H1 (cell line): Measurements from ENCODE around the gene ARHGEF39. TPM values are rescaled to one million over a fixed set of nuclear protein-coding genes. Genes with fewer than 3 reads are reported as not detected.

Experiments
- CTCF ChIA-PET: fragments of 300-600 bp; sonication (Branson Sonifier 250); formaldehyde crosslinking; loops from one replicate; lab custom pipeline; 2021; ENCODE audit not compliant: partially characterized antibody; lab: Charles Lee
- POLR2A ChIA-PET: fragments of 300-600 bp; sonication (Branson Sonifier 250); formaldehyde crosslinking; loops from one replicate; lab custom pipeline; 2021; ENCODE audit warnings: inconsistent platforms; ENCODE audit not compliant: partially characterized antibody; lab: Charles Lee
- DNase-seq, 2 experiments: peaks; one replicate each; pipeline versions ENCODE4 v3.0.0 to v3.0.0-alpha.2; 2010 to 2022; ENCODE audit warnings: low spot score in 2 of 2, low read depth in 1 of 2, mixed read lengths in 1 of 2
- FAIRE-seq: peaks from 2 replicates; lab custom pipeline; 2011; peaks lifted over from hg19 to GRCh38; lab: Jason Lieb, UNC
- H2AFZ ChIP-seq: 2 replicates; pipeline ENCODE4 v1.8.1; 2012; ENCODE audit warnings: low read length, inconsistent platforms
- H2AK5ac ChIP-seq: 2 replicates; pipeline ENCODE4 v1.6.1; 2013; ENCODE audit warnings: low read depth, low read length
- H2BK120ac ChIP-seq: replicated peaks from 2 replicates; pipeline ENCODE3; 2013; ENCODE audit warnings: low read depth, low read length, inconsistent platforms
- H2BK12ac ChIP-seq: 2 replicates; pipeline ENCODE4 v1.6.1; 2013; ENCODE audit warnings: low read depth, low read length
- H2BK15ac ChIP-seq: 2 replicates; pipeline ENCODE4 v1.6.1; 2013; ENCODE audit warnings: low read length
- H2BK20ac ChIP-seq: 2 replicates; pipeline ENCODE4 v1.6.1; 2013; ENCODE audit warnings: low read length
- H2BK5ac ChIP-seq: 2 replicates; pipeline ENCODE4 v1.6.1; 2013; ENCODE audit warnings: low read depth, low read length
- H3K14ac ChIP-seq: 2 replicates; pipeline ENCODE4 v1.6.1; 2013; ENCODE audit warnings: inconsistent platforms; ENCODE audit not compliant: insufficient read length
- H3K18ac ChIP-seq: 2 replicates; pipeline ENCODE4 v1.6.1; 2013; ENCODE audit warnings: low read length; ENCODE audit errors: extremely low read depth
- H3K23ac ChIP-seq: 2 replicates; pipeline ENCODE4 v1.6.1; 2013; ENCODE audit warnings: inconsistent platforms; ENCODE audit not compliant: insufficient read length
- H3K23me2 ChIP-seq: 2 replicates; pipeline ENCODE4 v1.6.1; 2013; ENCODE audit warnings: low read depth, low read length
- H3K27ac ChIP-seq: 2 replicates; pipeline ENCODE4 v1.6.1; 2011; ENCODE audit warnings: low read depth, low read length, inconsistent platforms
- H3K27me3 ChIP-seq, 4 experiments: replicated peaks in 1 of 4; 1 replicate in 1 of 4; 2 replicates in 3 of 4; pipeline versions ENCODE4 v1.6.1 to v1.8.1; 2011 to 2013; ENCODE audit warnings: low read length in 3 of 4, mild to moderate bottlenecking in 3 of 4, inconsistent platforms in 2 of 4, mixed read lengths in 2 of 4, moderate library complexity in 1 of 4; ENCODE audit not compliant: control insufficient read depth in 3 of 4, insufficient read depth in 3 of 4; ENCODE audit errors: extremely low read depth in 1 of 4
- H3K36me3 ChIP-seq, 4 experiments: 2 replicates each; pipeline versions ENCODE4 v1.6.1 to v1.8.1; 2011 to 2013; ENCODE audit warnings: mild to moderate bottlenecking in 4 of 4, low read length in 3 of 4, moderate library complexity in 2 of 4, control low read depth in 1 of 4, inconsistent platforms in 1 of 4; ENCODE audit not compliant: insufficient read depth in 4 of 4, control insufficient read depth in 2 of 4
- H3K4ac ChIP-seq: replicated peaks from 2 replicates; pipeline ENCODE3; 2013; ENCODE audit warnings: low read length, low read depth, mixed read lengths, inconsistent platforms; ENCODE audit not compliant: insufficient read length
- H3K4me1 ChIP-seq, 4 experiments: replicated peaks in 1 of 4; 1 replicate in 1 of 4; 2 replicates in 3 of 4; pipeline versions ENCODE4 v1.6.1 to v1.8.1; 2011 to 2013; ENCODE audit warnings: low read length in 3 of 4, inconsistent platforms in 2 of 4, mixed read lengths in 1 of 4; ENCODE audit not compliant: insufficient read depth in 4 of 4, control insufficient read depth in 3 of 4
- H3K4me2 ChIP-seq, 2 experiments: 2 replicates each; pipeline versions ENCODE4 v1.6.1 to v1.8.1; 2011 to 2013; ENCODE audit warnings: low read depth in 2 of 2, low read length in 2 of 2, control low read depth in 1 of 2, inconsistent platforms in 1 of 2, mild to moderate bottlenecking in 1 of 2; ENCODE audit not compliant: insufficient read depth in 1 of 2
- H3K4me3 ChIP-seq, 4 experiments: fragments of 200-600, 300-600 bp in 1 of 4; sonication (generic), shearing (Covaris generic), sonication (Bioruptor Twin) in 1 of 4; 2 replicates each; pipeline versions ENCODE4 v1.5.1 to v1.8.1; 2011 to 2016; ENCODE audit warnings: low read length in 4 of 4, low read depth in 3 of 4, control low read depth in 2 of 4, inconsistent platforms in 2 of 4, mild to moderate bottlenecking in 2 of 4, mixed read lengths in 1 of 4, moderate library complexity in 1 of 4; ENCODE audit not compliant: insufficient read depth in 2 of 4; ENCODE audit errors: extremely low read depth in 1 of 4
- H3K56ac ChIP-seq: replicated peaks from 2 replicates; pipeline ENCODE3; 2013; ENCODE audit warnings: low read depth, mild to moderate bottlenecking, mixed read lengths, low read length, inconsistent platforms; ENCODE audit not compliant: insufficient read length
- H3K79me1 ChIP-seq: 2 replicates; pipeline ENCODE4 v1.6.1; 2013; ENCODE audit warnings: low read depth, low read length, control low read depth
- H3K79me2 ChIP-seq, 2 experiments: 2 replicates each; pipeline versions ENCODE4 v1.6.1 to v1.8.1; 2012 to 2013; ENCODE audit warnings: low read length in 2 of 2, mild to moderate bottlenecking in 2 of 2, inconsistent platforms in 1 of 2; ENCODE audit not compliant: insufficient read depth in 2 of 2, control insufficient read depth in 1 of 2
- H3K9ac ChIP-seq, 4 experiments: replicated peaks in 1 of 4; 1 replicate in 1 of 4; 2 replicates in 3 of 4; pipeline versions ENCODE4 v1.6.1 to v1.8.1; 2011 to 2013; ENCODE audit warnings: low read depth in 3 of 4, low read length in 3 of 4, control low read depth in 2 of 4, mild to moderate bottlenecking in 2 of 4, moderate library complexity in 2 of 4, inconsistent platforms in 1 of 4; ENCODE audit errors: extremely low read depth in 1 of 4
- H3K9me3 ChIP-seq, 2 experiments: 2 replicates each; pipeline versions ENCODE4 v1.6.1 to v1.8.1; 2012 to 2013; ENCODE audit warnings: mild to moderate bottlenecking in 2 of 2, moderate library complexity in 2 of 2, control low read depth in 1 of 2, inconsistent platforms in 1 of 2, low read depth in 1 of 2, low read length in 1 of 2, mixed read lengths in 1 of 2; ENCODE audit not compliant: insufficient read depth in 2 of 2
- H4K20me1 ChIP-seq, 2 experiments: replicated peaks in 1 of 2; 2 replicates each; pipeline versions ENCODE3 to v1.8.1; 2011 to 2013; ENCODE audit warnings: inconsistent platforms in 2 of 2, low read length in 2 of 2, mild to moderate bottlenecking in 1 of 2; ENCODE audit not compliant: insufficient read depth in 2 of 2, control insufficient read depth in 1 of 2
- H4K5ac ChIP-seq: 2 replicates; pipeline ENCODE4 v1.6.1; 2013; ENCODE audit warnings: low read length, low read depth, mixed read lengths, inconsistent platforms; ENCODE audit not compliant: insufficient read length
- H4K8ac ChIP-seq: 2 replicates; pipeline ENCODE4 v1.8.0; 2013; ENCODE audit warnings: mild to moderate bottlenecking, moderate library complexity, low read length, inconsistent platforms; ENCODE audit not compliant: insufficient read depth; ENCODE audit errors: extremely low read depth
- H4K91ac ChIP-seq: replicated peaks from 2 replicates; pipeline ENCODE3; 2013; ENCODE audit warnings: low read length, mixed read lengths, inconsistent platforms; ENCODE audit not compliant: insufficient read length
- ASH2L ChIP-seq: fragments of 200-600, 300-600 bp; sonication (generic); IDR thresholded peaks from one replicate; pipeline ENCODE4 v1.7.1; 2017; ENCODE audit warnings: low read length
- ATF2 ChIP-seq: IDR thresholded peaks from 2 replicates; pipeline ENCODE4 v1.6.1; 2012; ENCODE audit warnings: low read length, inconsistent platforms
- BACH1 ChIP-seq: IDR thresholded peaks from 2 replicates; pipeline ENCODE4 v1.6.1; 2012; ENCODE audit warnings: low read length, improper control_type of control experiment
- BRCA1 ChIP-seq: IDR thresholded peaks from 2 replicates; pipeline ENCODE4 v1.6.1; 2012; ENCODE audit warnings: low read depth, low read length, improper control_type of control experiment
- CHD2 ChIP-seq: IDR thresholded peaks from 2 replicates; pipeline ENCODE4 v1.6.1; 2012; ENCODE audit warnings: low read length, improper control_type of control experiment
- FOSL1 ChIP-seq: IDR thresholded peaks from 2 replicates; pipeline ENCODE4 v1.6.1; 2011; ENCODE audit warnings: mild to moderate bottlenecking, low read depth, low read length, moderate library complexity; ENCODE audit not compliant: insufficient read depth
- KDM4A ChIP-seq: IDR thresholded peaks from one replicate; pipeline ENCODE4 v1.7.1; 2012; ENCODE audit warnings: low read depth, mild to moderate bottlenecking, moderate library complexity, low read length, inconsistent platforms; ENCODE audit not compliant: severe bottlenecking
- KDM5A ChIP-seq: fragments of 200-600 bp; IDR thresholded peaks from 2 replicates; pipeline ENCODE4 v1.7.1; 2012; ENCODE audit warnings: mild to moderate bottlenecking, low read length, inconsistent platforms, mixed read lengths
- RAD21 ChIP-seq, 2 experiments: IDR thresholded peaks in 1 of 2; conservative IDR thresholded peaks in 1 of 2; 2 replicates each; pipeline ENCODE4 v1.6.1; 2011; ENCODE audit warnings: low read depth in 2 of 2, low read length in 2 of 2, improper control_type of control experiment in 1 of 2, inconsistent platforms in 1 of 2, mild to moderate bottlenecking in 1 of 2, moderate library complexity in 1 of 2
- SAP30 ChIP-seq: fragments of 300-600 bp; sonication (generic); IDR thresholded peaks from 2 replicates; pipeline ENCODE4 v1.7.1; 2012; ENCODE audit warnings: low read length, moderate library complexity, mild to moderate bottlenecking, inconsistent platforms; ENCODE audit not compliant: insufficient read depth, insufficient replicate concordance
- SP2 ChIP-seq: IDR thresholded peaks from 2 replicates; pipeline ENCODE4 v1.6.1; 2012; ENCODE audit warnings: mild to moderate bottlenecking, low read length, inconsistent platforms
- YY1 ChIP-seq: IDR thresholded peaks from 2 replicates; pipeline ENCODE4 v1.6.1; 2011; ENCODE audit warnings: low read depth, mild to moderate bottlenecking, low read length
- WGBS, 2 experiments: shearing (Covaris generic) in 1 of 2; methylation state at CpG; one replicate each; pipeline versions ENCODE4 v1.1.6 to v1.1.7; 2013 to 2015; ENCODE audit warnings: low lambda C conversion rate in 2 of 2, mixed read lengths in 2 of 2, inconsistent platforms in 1 of 2, low coverage in 1 of 2, missing lambda C conversion rate in 1 of 2; ENCODE audit not compliant: insufficient replicate concordance in 2 of 2, insufficient coverage in 1 of 2, insufficient read length in 1 of 2; ENCODE audit errors: extremely low coverage in 1 of 2, missing lambda C conversion rate in 1 of 2; 5-methylcytosine and 5-hydroxymethylcytosine counted together
- polyA plus RNA-seq, 7 experiments: library from polyadenylated mRNA; depleted of rRNA in 3 of 7; stranded (reverse) in 5 of 7; unstranded in 2 of 7; fragments of >200 nt in 5 of 7; fragments of 200-250 nt in 2 of 7; gene quantifications; 1 replicate in 5 of 7; 2 replicates in 1 of 7; 4 replicates in 1 of 7; pipeline versions ENCODE4 v1.2.1 to v1.2.3, GENCODE V29; 2011 to 2013; ENCODE audit warnings: missing spikeins in 2 of 7, mixed read lengths in 2 of 7
- total RNA-seq: library from RNA; stranded (reverse); fragmentation: NEBNext Ultra II Directional; extraction: Animal tissue kit (Norgen Biotek cat#: 25700); gene quantifications from 2 replicates; pipeline ENCODE4 v1.2.1, GENCODE V29; 2021

Gene ARHGEF39
- total and polyA plus RNA-seq, 2 of the 8 experiments (the other 6 are each of a cell fraction or from before 2014, with no cell fraction given): 18.6 to 18.7 TPM

- H2BK120ac ChIP-seq: no peak overlapping the region
- no peak overlapping the region for H3K56ac ChIP-seq
- H2BK5ac ChIP-seq: no peak overlapping the region
- no peak overlapping the region for H3K9ac ChIP-seq
- H2AFZ ChIP-seq: peak overlapping the region; percentile 99
- no peaks in the 10 kb centered on the region for H3K79me2 ChIP-seq
- no peak for DNase-seq
- no peak overlapping the region for H2AK5ac ChIP-seq
- no peak for FAIRE-seq
- no peaks in the 10 kb centered on the region for H3K36me3 ChIP-seq
- no peak overlapping the region for H3K23ac ChIP-seq
- peak overlapping the region; percentile 74 to 77 for H3K4me2 ChIP-seq
- H3K4me3 ChIP-seq: peak overlapping the region; percentile 44 to 69 (median 50); a peak in 7 of 8 replicates
- H3K27me3 ChIP-seq: peaks cover 0 to 18% (median 14%) of the 10 kb centered on the region in 4 experiments; a peak in 4 of 7 replicates
- H4K8ac ChIP-seq: peak overlapping the region; percentile 94; the same call in 1 of the 2 replicates
- H3K79me1 ChIP-seq: no peaks in the 10 kb centered on the region
- no peak overlapping the region for H4K5ac ChIP-seq
- H4K20me1 ChIP-seq: no peaks in the 10 kb centered on the region
- peaks cover 0 to 9% (median 5%) of the 10 kb centered on the region in 4 experiments; a peak in 4 of 7 replicates for H3K4me1 ChIP-seq
- ChIA-PET POLR2A (interaction anchor here (0.7 to 2.0 kb wide), 5 partner anchors 29 to 111 kb away, joined by 3 to 7 read pairs (median 4); partner anchors contain the start of genes CCDC107 and RMRP), CTCF (interaction anchor here (0.6 to 5.2 kb wide), 10 partner anchors 11 to 166 kb away, joined by 3 to 31 read pairs (median 6); partner anchors contain the start of genes SIT1 and TESK1)
- no peak overlapping the region for H3K14ac ChIP-seq
- no peak overlapping the region for H2BK12ac ChIP-seq
- WGBS, 2 experiments: 87% methylated on average over 8 of the region's 8 CpGs; no CpG with 5 or more reads in 1 of the 2 experiments
- H3K27ac ChIP-seq: no peak overlapping the region
- no peak overlapping the region for H2BK20ac ChIP-seq
- no peak overlapping the region for H2BK15ac ChIP-seq
- H3K18ac ChIP-seq: 0 out of 2 replicates have a peak overlapping the region, but pooled peaks have one; percentile 61
- H4K91ac ChIP-seq: no peak overlapping the region
- H3K4ac ChIP-seq: no peak overlapping the region
- no peaks in the 10 kb centered on the region for H3K9me3 ChIP-seq
- H3K23me2 ChIP-seq: peaks cover 9% of the 10 kb centered on the region
- TF ChIP-seq BRCA1 (no peak), KDM5A (no peak), BACH1 (no peak), RAD21 (IDR thresholded peaks at IDR 0.05 in 1 of 2, conservative IDR thresholded peaks at IDR 0.05 in 1 of 2; ENCODE audit: low read depth in 2 of 2, low read length in 2 of 2) (no peak), SAP30 (no peak), ASH2L (no peak), CHD2 (no peak), ATF2 (no peak), SP2 (no peak), YY1 (no peak), KDM4A (no peak), FOSL1 (no peak)
Observed at GRCh38 chr9:35617548-35617947, 47.4 kb downstream of the ARHGEF39 start.
